Activated naive CD8-positive, alpha-beta T cell treated with anti-CD3 and anti-CD28 coated beads, Interleukin-2, amount 50 U/mL, for 24 hours (primary cell): ENCODE measurements around the gene LAMA3.
A peak's percentile ranks its signal among the peaks of the same experiment; 100 is the strongest.

Experiments used
- ATAC-seq: fragments of 150-1000 bp; cut with Tn5 transposase; one replicate; pipeline ENCODE4 v1.10.0; 2021
- DNase-seq: peaks from one replicate; pipeline ENCODE4 v3.0.0; 2021
- H3K27ac Mint-ChIP-seq: one replicate; pipeline ENCODE4 v1.8.0; 2021; ENCODE audit warnings: mild to moderate bottlenecking, mixed read lengths
- H3K27me3 Mint-ChIP-seq: one replicate; pipeline ENCODE4 v1.8.0; 2021; ENCODE audit warnings: mixed read lengths
- H3K36me3 Mint-ChIP-seq: one replicate; pipeline ENCODE4 v1.8.0; 2021; ENCODE audit warnings: low read depth, mixed read lengths
- H3K4me1 Mint-ChIP-seq: one replicate; pipeline ENCODE4 v1.8.0; 2021; ENCODE audit warnings: mixed read lengths
- H3K4me3 Mint-ChIP-seq: one replicate; pipeline ENCODE4 v1.8.0; 2021; ENCODE audit warnings: mild to moderate bottlenecking, moderate library complexity, mixed read lengths
- H3K9me3 Mint-ChIP-seq: one replicate; pipeline ENCODE4 v1.8.0; 2021; ENCODE audit warnings: mixed read lengths

Gene LAMA3

GRCh38 chr18:23784832-23785245 lies 95.6 kb downstream of the LAMA3 start:
- Mint-ChIP-seq H3K36me3 (no peaks in the 10 kb centered on the region), H3K27ac (no peak overlapping the region), H3K27me3 (no peaks in the 10 kb centered on the region), H3K4me3 (no peak overlapping the region), H3K4me1 (no peaks in the 10 kb centered on the region), H3K9me3 (peaks cover 5% of the 10 kb centered on the region)
- DNase-seq (no peak), ATAC-seq (no peak)

DNA sequence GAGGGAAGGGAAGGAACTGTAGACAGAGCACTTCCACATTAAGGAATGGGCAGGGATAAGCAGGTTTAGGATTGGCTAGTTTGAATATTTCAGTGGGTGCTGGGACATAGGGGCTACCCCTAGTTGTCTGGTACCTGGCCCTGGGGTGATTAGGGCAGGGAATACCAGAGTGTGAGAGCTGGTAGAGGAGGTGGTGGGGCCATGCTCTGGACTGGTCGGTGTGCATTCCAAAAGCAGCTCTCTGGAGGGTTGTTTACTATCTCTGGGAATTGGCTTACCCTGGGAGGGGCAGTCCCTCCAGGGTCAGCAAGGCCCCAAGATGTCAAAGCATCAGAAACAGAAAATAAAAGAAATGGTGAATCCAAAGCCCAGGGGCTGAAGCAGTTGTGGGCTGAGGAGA lies 103.8 kb downstream of the LAMA3 start:
- Mint-ChIP-seq H3K27ac (no peak overlapping the region), H3K27me3 (no peaks in the 10 kb centered on the region), H3K4me3 (no peak overlapping the region), H3K36me3 (no peaks in the 10 kb centered on the region), H3K9me3 (no peaks in the 10 kb centered on the region), H3K4me1 (no peaks in the 10 kb centered on the region)
- DNase-seq (no peak), ATAC-seq (no peak)

GRCh38 chr18:23793985-23794867 lies 105.0 kb downstream of the LAMA3 start:
- no peaks in the 10 kb centered on the region for H3K4me1 Mint-ChIP-seq
- no peak for ATAC-seq
- no peaks in the 10 kb centered on the region for H3K27me3 Mint-ChIP-seq
- no peaks in the 10 kb centered on the region for H3K36me3 Mint-ChIP-seq
- no peak for DNase-seq
- H3K4me3 Mint-ChIP-seq = no peak overlapping the region
- H3K27ac Mint-ChIP-seq = no peak overlapping the region
- H3K9me3 Mint-ChIP-seq = no peaks in the 10 kb centered on the region

GRCh38 chr18:23798249-23798648 lies 109.0 kb downstream of the LAMA3 start:
- no peak for DNase-seq
- Mint-ChIP-seq H3K9me3 (peaks cover 5% of the 10 kb centered on the region), H3K4me1 (no peaks in the 10 kb centered on the region), H3K4me3 (no peak overlapping the region), H3K27ac (no peak overlapping the region), H3K27me3 (peaks cover 2% of the 10 kb centered on the region), H3K36me3 (no peaks in the 10 kb centered on the region)
- no peak for ATAC-seq

DNA sequence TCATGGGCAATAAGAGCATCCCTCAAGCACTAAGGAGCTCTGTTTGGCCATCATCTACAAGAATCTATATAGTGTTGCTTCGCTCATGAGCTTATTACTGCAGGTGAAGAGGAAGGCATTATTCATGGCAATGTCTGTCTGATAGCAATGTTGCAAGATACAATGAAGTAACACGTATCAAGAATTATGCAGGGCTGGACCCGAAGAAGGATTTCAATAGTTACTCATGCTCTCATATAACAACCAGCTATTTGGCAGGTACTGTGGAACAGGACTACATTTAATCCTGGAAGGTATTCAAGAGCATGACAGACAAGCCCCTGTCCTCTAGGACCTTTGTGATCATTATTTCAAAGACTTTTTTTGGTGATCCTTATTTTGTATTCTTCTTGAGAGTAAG lies 109.6 kb downstream of the LAMA3 start:
- no peaks in the 10 kb centered on the region for H3K4me1 Mint-ChIP-seq
- no peak overlapping the region for H3K27ac Mint-ChIP-seq
- DNase-seq = no peak

GRCh38 chr18:23799540-23799939 lies 110.3 kb downstream of the LAMA3 start:
- no peaks in the 10 kb centered on the region for H3K4me1 Mint-ChIP-seq
- ATAC-seq (no peak), DNase-seq (no peak)
- no peak overlapping the region for H3K4me3 Mint-ChIP-seq
- H3K9me3 Mint-ChIP-seq = peaks cover 5% of the 10 kb centered on the region
- no peak overlapping the region for H3K27ac Mint-ChIP-seq
- H3K27me3 Mint-ChIP-seq = peaks cover 2% of the 10 kb centered on the region
- H3K36me3 Mint-ChIP-seq = no peaks in the 10 kb centered on the region

More for the DNA sequence above, 109.6 kb downstream of the LAMA3 start:
- peaks cover 5% of the 10 kb centered on the region for H3K9me3 Mint-ChIP-seq
- no peaks in the 10 kb centered on the region for H3K36me3 Mint-ChIP-seq
- no peak overlapping the region for H3K4me3 Mint-ChIP-seq
- H3K27me3 Mint-ChIP-seq = peaks cover 2% of the 10 kb centered on the region
- ATAC-seq = no peak

- H3K9me3 Mint-ChIP-seq = peaks cover 5% of the 10 kb centered on the region
- no peak overlapping the region for H3K4me3 Mint-ChIP-seq
- no peak for ATAC-seq
- no peaks in the 10 kb centered on the region for H3K4me1 Mint-ChIP-seq
- H3K36me3 Mint-ChIP-seq = no peaks in the 10 kb centered on the region
- DNase-seq = no peak
- peaks cover 2% of the 10 kb centered on the region for H3K27me3 Mint-ChIP-seq
- no peak overlapping the region for H3K27ac Mint-ChIP-seq
Measured at GRCh38 chr18:23800902-23801301, 111.6 kb downstream of the LAMA3 start.

- Mint-ChIP-seq H3K4me1 (no peaks in the 10 kb centered on the region), H3K27ac (no peak overlapping the region), H3K9me3 (peaks cover 5% of the 10 kb centered on the region), H3K4me3 (no peak overlapping the region), H3K36me3 (no peaks in the 10 kb centered on the region), H3K27me3 (peaks cover 2% of the 10 kb centered on the region)
- DNase-seq = no peak
- no peak for ATAC-seq
Measured at GRCh38 chr18:23802817-23803216, 113.6 kb downstream of the LAMA3 start.

- Mint-ChIP-seq H3K4me1 (no peaks in the 10 kb centered on the region), H3K4me3 (no peak overlapping the region), H3K27ac (no peak overlapping the region), H3K27me3 (peaks cover 2% of the 10 kb centered on the region), H3K36me3 (no peaks in the 10 kb centered on the region), H3K9me3 (peaks cover 5% of the 10 kb centered on the region)
- no peak for DNase-seq
- no peak for ATAC-seq
Measured at GRCh38 chr18:23803755-23804154, 114.5 kb downstream of the LAMA3 start.

GRCh38 chr18:23805898-23806297 lies 116.6 kb downstream of the LAMA3 start:
- Mint-ChIP-seq H3K27ac (no peak overlapping the region), H3K36me3 (no peaks in the 10 kb centered on the region), H3K4me1 (peaks cover 16% of the 10 kb centered on the region), H3K4me3 (no peak overlapping the region), H3K27me3 (no peaks in the 10 kb centered on the region), H3K9me3 (peaks cover 2% of the 10 kb centered on the region)
- DNase-seq (no peak), ATAC-seq (no peak)

- Mint-ChIP-seq H3K4me1 (peaks cover 23% of the 10 kb centered on the region), H3K4me3 (no peak overlapping the region), H3K9me3 (no peaks in the 10 kb centered on the region), H3K27me3 (peaks cover 3% of the 10 kb centered on the region), H3K27ac (no peak overlapping the region), H3K36me3 (peaks cover 2% of the 10 kb centered on the region)
- DNase-seq (no peak), ATAC-seq (no peak)
Measured at GRCh38 chr18:23809415-23809814, 120.2 kb downstream of the LAMA3 start.

DNA sequence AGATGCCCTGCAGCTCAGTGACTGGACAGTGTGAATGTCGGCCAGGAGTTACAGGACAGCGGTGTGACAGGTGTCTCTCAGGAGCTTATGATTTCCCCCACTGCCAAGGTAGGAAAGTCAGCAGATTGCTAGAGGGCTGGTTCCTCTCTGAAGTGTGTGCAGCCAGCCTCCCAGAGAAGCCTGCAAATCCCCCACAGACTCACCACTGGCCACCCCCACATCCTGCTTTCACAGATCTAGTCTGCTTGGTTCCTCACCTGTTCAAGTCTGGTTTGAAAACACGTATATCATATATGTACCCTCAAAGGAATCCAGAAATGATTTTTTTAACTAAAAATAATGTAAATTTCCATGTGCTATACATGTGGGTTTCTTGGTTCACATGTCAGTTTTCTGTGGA lies 121.1 kb downstream of the LAMA3 start:
- peak; percentile 74 for ATAC-seq
- peak; percentile 22 for DNase-seq
- Mint-ChIP-seq H3K27me3 (peaks cover 3% of the 10 kb centered on the region), H3K9me3 (no peaks in the 10 kb centered on the region), H3K36me3 (peaks cover 2% of the 10 kb centered on the region), H3K27ac (no peak overlapping the region), H3K4me3 (no peak overlapping the region), H3K4me1 (peaks cover 23% of the 10 kb centered on the region)

DNA sequence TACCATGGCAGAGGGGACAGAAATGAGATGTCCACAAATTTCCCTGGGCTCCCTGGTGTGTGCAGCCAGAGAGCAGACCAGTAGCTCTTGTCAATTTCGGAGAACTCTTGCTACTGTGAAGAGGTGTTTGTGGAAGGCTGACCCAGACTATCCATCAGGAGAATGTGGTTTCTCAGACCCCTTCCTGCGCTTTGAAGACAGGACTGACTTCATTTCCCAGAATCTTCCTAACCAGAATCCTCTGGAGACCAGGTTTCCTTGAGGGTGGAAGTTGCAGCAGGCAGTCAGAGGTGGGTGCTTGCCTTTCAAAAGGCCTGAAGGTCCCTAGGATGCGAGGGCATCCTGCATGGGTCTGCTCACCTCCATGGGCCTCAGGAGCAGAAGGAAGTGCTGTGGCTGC lies 121.9 kb downstream of the LAMA3 start:
- Mint-ChIP-seq H3K4me3 (no peak overlapping the region), H3K9me3 (no peaks in the 10 kb centered on the region), H3K4me1 (peaks cover 23% of the 10 kb centered on the region), H3K27ac (no peak overlapping the region), H3K27me3 (peaks cover 3% of the 10 kb centered on the region), H3K36me3 (peaks cover 2% of the 10 kb centered on the region)
- DNase-seq (no peak), ATAC-seq (no peak)

- ATAC-seq (no peak), DNase-seq (no peak)
- Mint-ChIP-seq H3K9me3 (no peaks in the 10 kb centered on the region), H3K4me3 (no peak overlapping the region), H3K36me3 (peaks cover 2% of the 10 kb centered on the region), H3K27ac (no peak overlapping the region), H3K27me3 (peaks cover 3% of the 10 kb centered on the region), H3K4me1 (peaks cover 23% of the 10 kb centered on the region)
Measured at GRCh38 chr18:23812546-23813440, 123.5 kb downstream of the LAMA3 start.
